GM08714 (cell line): ENCODE results near the gene LRTM2.

Source experiments
- H3K4me3 ChIP-seq: fragments of 200-500 bp; sonication (Bioruptor generic); 2 replicates; pipeline ENCODE4 v1.5.1; 2014; ENCODE audit warnings: mild to moderate bottlenecking, low read length, inconsistent platforms
- ZNF274 ChIP-seq: IDR thresholded peaks from 2 replicates; pipeline ENCODE4 v1.6.1; 2012; ENCODE audit warnings: mild to moderate bottlenecking, low read depth, low read length

LRTM2 gene

DNA sequence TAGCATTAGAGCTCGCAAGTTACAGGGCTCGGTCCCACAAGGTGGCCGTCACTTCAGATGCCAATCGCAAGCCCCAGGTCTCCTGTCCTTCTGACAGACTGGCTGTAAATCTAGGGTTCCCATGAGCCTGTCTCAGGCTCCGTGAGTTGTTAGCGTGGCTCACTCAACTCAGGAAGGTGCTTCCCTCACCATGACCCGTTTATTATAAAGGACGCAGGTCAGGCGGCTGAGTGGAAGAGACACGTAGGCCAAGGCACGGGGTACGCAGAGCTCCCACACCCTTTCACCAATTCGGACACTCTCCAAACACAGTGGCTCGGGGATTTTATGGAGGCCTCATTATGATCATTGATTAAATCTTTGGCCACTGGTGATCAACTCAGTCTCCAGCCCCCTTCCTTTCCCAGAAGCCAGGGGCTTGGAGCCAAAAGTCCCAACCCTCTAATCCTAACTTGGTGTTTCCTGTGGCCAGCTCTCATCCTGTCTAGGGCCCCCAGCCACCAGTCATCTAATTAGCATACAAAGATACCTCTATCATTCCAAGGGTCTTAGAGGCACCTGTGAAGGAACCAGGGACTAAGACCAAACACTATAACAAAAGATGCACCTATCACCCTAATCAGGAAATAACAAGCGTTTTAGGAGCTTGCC, 25.8 kb upstream of the LRTM2 start:
- no peak for TF ChIP-seq ZNF274
- no peak overlapping the region for H3K4me3 ChIP-seq

DNA sequence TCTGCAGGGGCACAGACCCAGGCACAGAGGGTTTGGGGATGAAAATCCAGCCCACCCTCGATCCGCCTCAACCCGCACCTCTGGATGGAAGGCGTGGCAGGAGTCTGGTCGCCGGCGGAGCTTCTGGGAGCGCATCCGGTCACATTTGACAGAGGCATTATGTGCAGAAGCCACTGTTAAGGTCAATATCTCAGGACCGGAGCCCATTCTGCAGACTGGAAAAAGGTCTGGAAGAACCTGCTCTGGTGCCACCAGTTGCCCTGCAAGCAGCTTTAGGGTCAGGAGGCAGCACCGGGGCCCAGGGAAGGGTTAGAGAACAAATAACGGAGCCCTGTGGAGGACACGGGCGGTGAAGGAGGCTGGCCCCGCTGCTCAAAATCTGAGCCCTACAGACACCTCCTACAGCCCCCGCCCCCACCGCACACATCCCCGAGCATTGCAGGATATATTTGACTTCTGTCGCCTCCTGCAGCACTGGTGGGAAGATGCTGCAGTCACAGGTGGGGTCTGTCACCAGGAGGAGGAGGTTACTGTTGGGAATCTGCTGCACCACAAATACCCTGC, 25.1 kb upstream of the LRTM2 start:
- H3K4me3 ChIP-seq = no peak overlapping the region
- no peak for TF ChIP-seq ZNF274

- H3K4me3 ChIP-seq = peak overlapping the region; percentile 55; the same call in 1 of the 2 replicates
- no peak for TF ChIP-seq ZNF274
Observed at GRCh38 chr12:1795785-1796514, 24.4 kb upstream of the LRTM2 start.

DNA sequence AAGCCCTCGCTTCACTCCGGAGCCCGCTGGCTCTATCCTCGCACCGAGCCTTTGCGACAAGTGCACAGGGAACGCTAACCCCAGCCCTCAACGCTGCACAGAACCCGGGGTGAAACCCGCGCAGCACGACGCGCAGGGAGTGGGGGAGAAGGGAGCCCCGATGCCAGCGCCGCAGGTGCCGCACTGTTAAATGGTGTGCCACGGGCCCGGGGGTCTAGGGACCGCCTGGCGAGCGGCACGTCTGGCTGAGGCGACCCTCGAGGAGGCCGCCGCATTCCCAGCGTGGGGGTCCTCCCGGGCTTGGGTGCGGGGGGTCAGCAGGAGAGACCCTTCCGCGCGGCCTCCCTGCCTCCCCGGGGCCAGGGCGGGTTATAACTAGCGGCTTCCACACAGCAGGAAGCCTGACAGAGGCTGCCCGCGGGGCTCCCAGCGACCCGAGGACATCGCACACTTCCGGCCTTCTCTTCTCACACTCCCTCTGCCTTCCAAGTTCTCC, 23.8 kb upstream of the LRTM2 start:
- peak overlapping the region; percentile 55; the same call in 1 of the 2 replicates for H3K4me3 ChIP-seq
- no peak for TF ChIP-seq ZNF274

DNA sequence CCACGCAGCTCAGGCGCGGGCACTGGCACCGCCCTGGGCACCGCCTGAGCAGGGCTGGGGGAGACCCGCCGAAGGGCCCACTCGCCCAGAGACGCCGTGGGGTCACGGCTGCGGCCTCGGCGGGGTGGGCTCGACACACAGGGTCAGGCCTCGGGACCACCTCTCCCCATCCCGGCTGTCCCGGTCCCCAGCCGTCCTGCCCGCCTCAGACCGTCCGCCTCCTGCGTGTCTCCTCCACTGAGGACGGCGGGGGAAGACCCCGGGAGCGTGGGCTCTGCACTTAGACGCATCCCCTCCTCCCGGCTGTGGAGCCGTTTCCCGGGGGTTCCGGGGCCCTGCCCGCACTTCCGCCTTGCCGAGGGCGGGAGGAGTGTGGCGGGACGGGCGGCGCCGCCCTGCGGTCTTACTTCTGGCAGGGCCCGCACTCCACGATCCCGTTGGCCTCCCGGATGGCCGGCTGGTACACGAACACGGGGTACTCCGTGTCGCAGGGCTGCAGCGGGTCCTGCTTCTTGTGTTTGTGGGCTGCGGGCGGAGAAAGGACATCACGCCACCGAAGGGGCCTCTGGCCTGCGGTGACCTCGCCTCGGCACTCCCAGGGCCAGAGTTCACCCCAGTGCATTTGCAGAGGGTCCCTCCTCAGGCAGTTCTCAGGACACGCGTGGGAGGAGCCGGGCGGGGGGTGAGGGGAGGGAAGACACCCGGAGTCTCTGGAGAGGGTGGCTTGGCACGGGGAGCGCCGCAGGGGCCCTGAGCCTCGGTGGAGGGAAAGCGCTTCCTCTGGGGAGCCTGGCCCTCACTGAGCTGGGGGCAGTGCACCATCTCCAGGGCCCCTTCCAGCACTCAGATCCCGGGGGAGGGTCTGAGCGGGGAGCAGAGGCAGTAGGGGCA, 23.1 kb upstream of the LRTM2 start:
- no peak for TF ChIP-seq ZNF274
- peak overlapping the region; percentile 55; the same call in 1 of the 2 replicates for H3K4me3 ChIP-seq

- no peak for TF ChIP-seq ZNF274
- H3K4me3 ChIP-seq = no peak overlapping the region
Observed at GRCh38 chr12:1797991-1798640, 22.2 kb upstream of the LRTM2 start.

DNA sequence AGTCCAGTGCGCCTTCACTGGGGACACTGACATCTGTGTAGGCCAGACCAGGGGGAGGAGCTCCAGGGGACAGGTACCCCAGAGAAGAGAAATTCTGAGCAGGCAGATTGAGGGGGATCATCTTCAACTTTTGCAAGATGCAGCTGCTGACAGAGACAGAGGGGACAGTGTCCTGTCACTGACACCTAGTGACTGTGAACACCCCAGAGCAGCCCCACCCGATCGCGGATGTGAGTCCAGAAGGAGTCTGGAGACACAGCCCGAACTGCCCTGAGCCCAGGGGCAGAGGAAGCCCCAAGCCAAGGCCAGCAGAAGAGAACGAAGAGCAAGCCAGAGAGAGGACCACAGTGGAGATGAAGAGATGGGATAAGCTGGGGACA, 21.7 kb upstream of the LRTM2 start:
- no peak overlapping the region for H3K4me3 ChIP-seq
- TF ChIP-seq ZNF274 = no peak

DNA sequence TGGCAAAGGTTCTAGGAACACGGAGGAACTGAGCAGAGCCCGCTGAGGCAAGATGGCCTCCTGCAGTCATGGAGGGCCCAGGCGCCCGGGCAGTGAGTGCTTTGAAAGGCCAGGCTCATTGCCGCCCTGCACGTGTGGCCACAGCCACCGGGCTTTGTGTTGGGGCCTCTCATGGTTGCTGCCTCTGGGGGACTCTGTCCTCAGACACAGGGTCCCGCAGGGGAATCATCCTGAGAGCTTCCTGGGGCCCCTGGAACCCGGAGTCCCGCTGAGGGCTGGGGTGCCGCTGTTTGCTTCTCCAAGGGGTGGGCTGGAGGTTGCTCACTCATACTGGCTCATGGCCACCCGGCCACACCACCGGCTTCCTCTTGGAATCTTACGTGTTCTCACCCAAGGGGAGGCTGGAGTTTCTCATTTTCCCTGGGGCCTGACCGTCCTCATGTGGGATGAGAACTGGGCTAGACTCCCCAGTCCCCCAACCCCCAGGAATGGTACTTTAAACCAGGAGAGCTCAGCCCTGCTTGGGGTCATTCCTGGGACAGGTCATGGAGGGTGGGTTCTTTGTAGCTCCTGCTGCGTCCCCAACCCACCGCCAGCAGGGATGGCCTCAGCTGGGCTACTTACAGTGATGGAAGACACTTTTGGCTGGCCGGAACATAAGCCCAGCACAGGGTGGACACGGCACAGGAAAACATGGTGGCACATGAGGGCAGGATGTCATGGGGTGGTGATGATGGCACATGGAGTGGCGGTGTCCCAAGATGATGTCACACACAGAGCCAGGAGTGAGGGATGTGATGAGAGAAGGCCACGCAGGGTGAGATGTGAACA, 21.1 kb upstream of the LRTM2 start:
- H3K4me3 ChIP-seq = no peak overlapping the region
- no peak for TF ChIP-seq ZNF274

DNA sequence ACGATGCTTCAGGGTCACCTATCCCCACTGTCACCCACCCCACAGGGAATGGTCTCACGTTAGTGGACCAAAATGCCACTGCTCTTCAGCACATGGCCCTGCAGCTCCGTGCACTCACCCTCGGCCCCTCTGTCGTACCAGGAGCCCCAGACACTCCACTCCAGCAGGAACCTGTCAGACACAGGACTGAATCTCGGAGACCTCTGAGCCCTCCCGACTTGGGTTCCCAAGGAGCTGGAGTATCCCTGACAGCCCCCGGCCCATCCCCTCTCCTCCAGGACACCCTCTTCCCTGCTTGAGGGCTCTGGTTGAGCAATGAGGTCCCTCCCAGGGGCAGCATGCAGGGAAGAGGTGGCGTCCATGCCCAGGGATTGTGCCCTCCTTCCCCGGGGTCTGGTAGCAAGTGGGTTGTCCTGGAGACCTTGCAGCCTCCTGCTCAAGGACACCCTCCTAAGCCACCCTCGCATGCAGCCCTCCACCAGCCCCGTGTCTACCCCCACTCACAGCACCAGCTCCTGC, 20.4 kb upstream of the LRTM2 start:
- TF ChIP-seq ZNF274 = no peak
- H3K4me3 ChIP-seq = no peak overlapping the region

- TF ChIP-seq ZNF274 = no peak
- H3K4me3 ChIP-seq = no peak overlapping the region
Observed at GRCh38 chr12:1800401-1801302, 19.7 kb upstream of the LRTM2 start.

DNA sequence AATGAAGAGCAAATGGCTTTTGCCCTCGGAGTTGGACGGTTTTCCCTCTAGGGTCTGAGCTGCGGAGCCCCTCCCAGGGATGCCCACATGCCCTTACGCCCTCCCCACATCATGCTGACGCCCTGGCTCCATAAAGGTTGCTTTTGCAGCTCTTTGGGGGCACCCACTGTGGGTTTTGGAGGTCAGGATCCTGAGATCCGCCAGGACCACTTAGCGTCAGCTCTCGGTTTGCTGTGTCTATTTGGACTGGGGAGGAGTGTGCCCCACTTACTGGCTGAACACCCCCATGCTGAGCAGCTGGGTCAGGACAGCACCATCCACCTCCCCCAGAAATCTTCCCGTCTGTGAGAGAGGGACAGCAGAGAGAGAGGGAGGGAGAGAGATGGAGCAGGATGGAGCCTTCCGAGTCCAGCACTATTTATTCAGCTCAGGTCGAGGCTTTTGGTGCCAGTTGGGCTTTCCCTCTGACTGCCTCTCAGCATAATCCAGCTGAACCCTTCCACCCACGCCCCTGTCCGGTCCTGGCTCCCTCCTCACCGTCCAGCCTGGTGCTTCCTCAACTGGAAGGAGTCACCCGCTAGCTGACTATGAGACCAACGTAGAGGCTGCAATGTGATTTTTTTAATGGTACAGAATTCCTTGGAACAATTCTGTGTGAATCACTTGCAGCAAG, 18.9 kb upstream of the LRTM2 start:
- no peak overlapping the region for H3K4me3 ChIP-seq
- TF ChIP-seq ZNF274 = no peak
